A549 treated with AZD9567 at 1 μM for 4 hours (cell line): ENCODE results near the gene MEST. TPM values are rescaled to one million over a fixed set of nuclear protein-coding genes. Genes with fewer than 3 reads are reported as not detected.

Experiments
- total RNA-seq: library from RNA; stranded (reverse); fragments of 200-300 nt; extraction: Qiagen RNA extraction; gene quantifications from 5 replicates; pipeline ENCODE4 v1.2.3, GENCODE V29; 2022; ENCODE audit not compliant: insufficient read depth

Gene MEST, protein sequence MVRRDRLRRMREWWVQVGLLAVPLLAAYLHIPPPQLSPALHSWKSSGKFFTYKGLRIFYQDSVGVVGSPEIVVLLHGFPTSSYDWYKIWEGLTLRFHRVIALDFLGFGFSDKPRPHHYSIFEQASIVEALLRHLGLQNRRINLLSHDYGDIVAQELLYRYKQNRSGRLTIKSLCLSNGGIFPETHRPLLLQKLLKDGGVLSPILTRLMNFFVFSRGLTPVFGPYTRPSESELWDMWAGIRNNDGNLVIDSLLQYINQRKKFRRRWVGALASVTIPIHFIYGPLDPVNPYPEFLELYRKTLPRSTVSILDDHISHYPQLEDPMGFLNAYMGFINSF
- total RNA-seq: 29.1 to 35.3 TPM (median 34.7 TPM) in 5 replicates

DNA sequence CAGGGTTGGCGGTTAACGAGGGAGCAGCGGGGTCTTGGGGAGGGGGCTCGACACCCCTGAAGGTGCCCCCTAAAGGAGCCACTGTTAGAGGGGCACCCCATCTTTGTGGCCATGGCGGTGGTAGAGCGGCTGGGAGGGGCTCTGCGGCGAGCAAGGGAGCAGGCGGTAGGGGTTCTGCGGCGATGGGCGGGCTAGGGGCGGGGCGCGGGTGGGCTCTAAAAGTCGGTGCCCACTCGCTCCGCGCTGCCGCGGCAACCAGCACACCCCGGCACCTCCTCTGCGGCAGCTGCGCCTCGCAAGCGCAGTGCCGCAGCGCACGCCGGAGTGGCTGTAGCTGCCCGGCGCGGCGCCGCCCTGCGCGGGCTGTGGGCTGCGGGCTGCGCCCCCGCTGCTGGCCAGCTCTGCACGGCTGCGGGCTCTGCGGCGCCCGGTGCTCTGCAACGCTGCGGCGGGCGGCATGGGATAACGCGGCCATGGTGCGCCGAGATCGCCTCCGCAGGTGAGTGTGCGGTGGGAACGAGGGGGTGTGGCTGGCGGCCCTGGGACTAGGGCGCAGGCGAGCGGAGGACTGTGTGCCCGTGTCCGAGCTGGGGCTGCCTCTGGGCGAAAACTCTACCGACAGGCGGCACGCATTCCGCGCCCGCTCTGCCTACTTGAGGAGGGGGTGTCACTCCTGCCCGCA is at the start of gene MEST:
Gene MEST (plus strand): TSS at position 245 of the 682 bp plus-strand sequence. CDS start 229 bp downstream, at position 474.

Other genes starting within 250 kb of the MEST start
- 0.08 to 0.26 TPM (median 0.12 TPM) in 4 of 5 replicates, not detected in the other for gene CPA2, start 225.2 kb upstream of the MEST start, total RNA-seq
- gene CPA4, start 198.9 kb upstream of the MEST start, total RNA-seq: 3.5 to 6.1 TPM (median 3.8 TPM) in 5 replicates
- gene CPA5, start 147.3 kb upstream of the MEST start, total RNA-seq: 0.21 TPM in 1 of 5 replicates, not detected in the others
- gene CPA1, start 111.6 kb upstream of the MEST start, total RNA-seq: not detected in 5 replicates
- gene CEP41, start 51.1 kb upstream of the MEST start, total RNA-seq: 7.9 to 12.3 TPM (median 10.9 TPM) in 5 replicates
- 12.7 to 17.7 TPM (median 13.6 TPM) in 5 replicates for gene COPG2, start 176.7 kb downstream of the MEST start, total RNA-seq
- gene TSGA13, start 194.5 kb downstream of the MEST start, total RNA-seq: not detected in 5 replicates
- gene KLF14, start 242.1 kb downstream of the MEST start, total RNA-seq: 0.03 to 0.08 TPM (median 0.06 TPM) in 3 of 5 replicates, not detected in the others